Cardiac muscle cell (in vitro differentiated cells and primary cell): ENCODE data around the gene ACOXL. TPM values are rescaled to one million over a fixed set of nuclear protein-coding genes. Genes with fewer than 3 reads are reported as not detected.

Experiments used
- DNase-seq, 2 donors: peaks; one replicate each; pipeline versions ENCODE4 v3.0.0 to v3.0.0-alpha.2; 2010 to 2017; ENCODE audit warnings: low read depth in 1 of 2, low spot score in 1 of 2
- H3K27ac ChIP-seq: fragments of 200-600 bp; sonication (generic); 2 replicates; pipeline ENCODE4 v1.5.1; 2016
- H3K27me3 ChIP-seq: fragments of 200-600 bp; sonication (generic); 2 replicates; pipeline ENCODE4 v1.6.0; 2016; ENCODE audit warnings: control low read depth
- H3K36me3 ChIP-seq: fragments of 200-600 bp; sonication (generic); 2 replicates; pipeline ENCODE4 v1.5.1; 2016; ENCODE audit warnings: control low read depth
- H3K4me1 ChIP-seq: fragments of 200-600 bp; sonication (generic); 2 replicates; pipeline ENCODE4 v1.8.1; 2017; ENCODE audit warnings: low read depth, mild to moderate bottlenecking, mixed run types
- H3K4me3 ChIP-seq: fragments of 200-600 bp; sonication (generic); 2 replicates; pipeline ENCODE4 v1.5.1; 2016; ENCODE audit warnings: mild to moderate bottlenecking
- H3K9me3 ChIP-seq: fragments of 200-600 bp; sonication (generic); 2 replicates; pipeline ENCODE4 v1.5.1; 2017; ENCODE audit warnings: low read depth, mild to moderate bottlenecking, control low read depth
- polyA plus RNA-seq: library from polyadenylated mRNA; unstranded; fragments of >200 nt; fragmentation: Nextera tagmentation; extraction: Ambion mirVana; gene quantifications from 2 replicates; pipeline ENCODE4 v1.2.1, GENCODE V29; 2016
- total RNA-seq: library from RNA; depleted of rRNA; stranded (reverse); fragments of >200 nt; gene quantifications from 2 replicates; pipeline ENCODE4 v1.2.3, GENCODE V29; 2016
- TF ChIP-seq, protein P1 (sequence below): IDR thresholded peaks from 2 replicates; pipeline ENCODE4 v1.5.1; 2012; ENCODE audit warnings: low read depth, mild to moderate bottlenecking, low read length

The ACOXL gene
- total and polyA plus RNA-seq, 2 experiments from 2014 or later: 0.89 to 2.4 TPM

DNA sequence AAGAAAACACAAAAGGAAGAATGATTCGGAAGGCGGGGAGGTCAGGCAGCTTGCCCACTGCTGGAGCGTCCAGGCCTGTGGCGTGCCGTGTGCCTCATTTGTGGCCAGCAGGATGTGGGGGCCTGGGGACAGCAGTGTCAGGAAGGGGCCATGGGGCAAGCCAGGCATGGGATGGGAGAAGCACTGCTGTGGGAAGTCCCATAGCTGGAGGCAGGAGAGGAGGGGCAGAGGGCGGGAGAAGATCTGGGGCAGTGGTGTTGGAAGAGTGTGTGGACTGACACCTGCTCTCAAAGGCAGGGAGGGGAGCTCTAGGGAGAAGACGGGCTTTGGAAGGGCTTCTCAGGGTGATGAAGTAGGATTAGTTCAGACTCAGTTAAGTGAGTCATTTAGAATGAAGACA lies 133.7 kb downstream of the ACOXL start:
- H3K27ac ChIP-seq: no peak overlapping the region
- DNase-seq: no peak
- no peaks in the 10 kb centered on the region for H3K4me1 ChIP-seq
- no peaks in the 10 kb centered on the region for H3K9me3 ChIP-seq
- no peaks in the 10 kb centered on the region for H3K27me3 ChIP-seq
- H3K4me3 ChIP-seq: no peak overlapping the region
- no peaks in the 10 kb centered on the region for H3K36me3 ChIP-seq
- TF ChIP-seq, protein P1, sequence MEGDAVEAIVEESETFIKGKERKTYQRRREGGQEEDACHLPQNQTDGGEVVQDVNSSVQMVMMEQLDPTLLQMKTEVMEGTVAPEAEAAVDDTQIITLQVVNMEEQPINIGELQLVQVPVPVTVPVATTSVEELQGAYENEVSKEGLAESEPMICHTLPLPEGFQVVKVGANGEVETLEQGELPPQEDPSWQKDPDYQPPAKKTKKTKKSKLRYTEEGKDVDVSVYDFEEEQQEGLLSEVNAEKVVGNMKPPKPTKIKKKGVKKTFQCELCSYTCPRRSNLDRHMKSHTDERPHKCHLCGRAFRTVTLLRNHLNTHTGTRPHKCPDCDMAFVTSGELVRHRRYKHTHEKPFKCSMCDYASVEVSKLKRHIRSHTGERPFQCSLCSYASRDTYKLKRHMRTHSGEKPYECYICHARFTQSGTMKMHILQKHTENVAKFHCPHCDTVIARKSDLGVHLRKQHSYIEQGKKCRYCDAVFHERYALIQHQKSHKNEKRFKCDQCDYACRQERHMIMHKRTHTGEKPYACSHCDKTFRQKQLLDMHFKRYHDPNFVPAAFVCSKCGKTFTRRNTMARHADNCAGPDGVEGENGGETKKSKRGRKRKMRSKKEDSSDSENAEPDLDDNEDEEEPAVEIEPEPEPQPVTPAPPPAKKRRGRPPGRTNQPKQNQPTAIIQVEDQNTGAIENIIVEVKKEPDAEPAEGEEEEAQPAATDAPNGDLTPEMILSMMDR: no peak

DNA sequence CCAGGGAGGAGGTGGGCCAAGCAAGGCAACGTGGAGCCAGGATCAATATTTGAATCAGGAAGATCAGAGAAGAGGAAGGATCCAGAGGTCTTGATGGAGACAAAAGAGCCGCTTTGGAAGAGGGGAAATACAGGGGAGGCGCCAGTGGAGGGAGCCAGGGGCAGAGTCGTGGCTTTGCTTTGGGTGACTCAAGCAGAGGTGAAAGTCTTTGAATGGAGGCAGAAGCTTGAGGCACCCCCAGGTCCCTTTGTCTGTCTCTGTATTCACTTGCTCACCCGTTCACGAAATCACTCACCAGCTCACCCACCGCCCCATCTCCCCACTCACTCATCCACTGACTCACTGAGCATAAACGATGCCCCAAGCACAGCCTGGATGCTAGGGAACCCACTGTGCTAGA lies 134.1 kb downstream of the ACOXL start:
- no peaks in the 10 kb centered on the region for H3K9me3 ChIP-seq
- no peak overlapping the region for H3K4me3 ChIP-seq
- H3K27ac ChIP-seq: no peak overlapping the region
- H3K4me1 ChIP-seq: no peaks in the 10 kb centered on the region
- no peaks in the 10 kb centered on the region for H3K36me3 ChIP-seq
- DNase-seq: no peak
- H3K27me3 ChIP-seq: no peaks in the 10 kb centered on the region
- TF ChIP-seq, protein P1: no peak

DNA sequence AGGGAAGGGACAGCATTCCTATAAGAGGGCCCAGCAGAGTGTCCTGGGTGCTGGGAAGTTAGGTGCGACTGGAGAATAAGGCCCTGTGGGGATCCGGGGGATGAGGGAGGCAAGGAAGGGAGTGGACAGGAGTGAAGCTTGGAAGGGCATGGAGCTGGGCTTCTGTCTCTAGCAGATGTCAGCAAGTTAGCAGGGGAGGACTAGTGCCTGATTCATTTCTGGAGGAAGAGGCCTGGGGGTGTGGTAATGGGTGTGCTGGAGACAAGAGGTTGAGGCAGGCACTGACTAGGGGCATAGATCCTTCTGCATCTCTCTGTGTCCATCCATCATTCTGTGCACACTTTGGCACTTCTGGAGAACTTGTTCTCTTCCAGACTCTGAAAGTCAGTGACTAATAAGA lies 134.7 kb downstream of the ACOXL start:
- Histone ChIP-seq H3K4me3 (no peak overlapping the region), H3K4me1 (no peaks in the 10 kb centered on the region), H3K27ac (no peak overlapping the region), H3K27me3 (no peaks in the 10 kb centered on the region), H3K36me3 (no peaks in the 10 kb centered on the region), H3K9me3 (no peaks in the 10 kb centered on the region)
- TF ChIP-seq, protein P1: no peak
- DNase-seq: no peak

DNA sequence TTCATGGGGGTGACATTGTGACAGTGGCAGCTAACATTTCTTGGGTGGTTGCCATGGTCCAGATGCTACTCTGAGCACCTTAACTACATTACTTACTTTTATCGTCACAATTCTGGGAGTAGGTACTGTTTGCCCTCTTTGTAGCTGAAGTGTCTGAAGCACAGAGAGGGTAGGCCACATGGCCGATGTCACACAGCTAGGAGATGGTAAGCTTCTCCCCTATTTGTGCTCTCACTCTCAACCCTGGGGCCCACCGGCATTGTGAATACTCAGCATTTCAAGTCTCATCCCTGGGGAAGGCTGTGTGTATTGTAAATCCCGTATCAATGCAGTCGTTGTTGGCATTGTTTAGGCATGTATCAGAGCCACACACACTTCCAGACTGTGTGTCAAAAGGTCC lies 136.6 kb downstream of the ACOXL start:
- H3K27ac ChIP-seq: no peak overlapping the region
- no peaks in the 10 kb centered on the region for H3K9me3 ChIP-seq
- H3K36me3 ChIP-seq: no peaks in the 10 kb centered on the region
- H3K4me1 ChIP-seq: no peaks in the 10 kb centered on the region
- no peak for DNase-seq
- TF ChIP-seq, protein P1: no peak
- no peak overlapping the region for H3K4me3 ChIP-seq
- no peaks in the 10 kb centered on the region for H3K27me3 ChIP-seq

DNA sequence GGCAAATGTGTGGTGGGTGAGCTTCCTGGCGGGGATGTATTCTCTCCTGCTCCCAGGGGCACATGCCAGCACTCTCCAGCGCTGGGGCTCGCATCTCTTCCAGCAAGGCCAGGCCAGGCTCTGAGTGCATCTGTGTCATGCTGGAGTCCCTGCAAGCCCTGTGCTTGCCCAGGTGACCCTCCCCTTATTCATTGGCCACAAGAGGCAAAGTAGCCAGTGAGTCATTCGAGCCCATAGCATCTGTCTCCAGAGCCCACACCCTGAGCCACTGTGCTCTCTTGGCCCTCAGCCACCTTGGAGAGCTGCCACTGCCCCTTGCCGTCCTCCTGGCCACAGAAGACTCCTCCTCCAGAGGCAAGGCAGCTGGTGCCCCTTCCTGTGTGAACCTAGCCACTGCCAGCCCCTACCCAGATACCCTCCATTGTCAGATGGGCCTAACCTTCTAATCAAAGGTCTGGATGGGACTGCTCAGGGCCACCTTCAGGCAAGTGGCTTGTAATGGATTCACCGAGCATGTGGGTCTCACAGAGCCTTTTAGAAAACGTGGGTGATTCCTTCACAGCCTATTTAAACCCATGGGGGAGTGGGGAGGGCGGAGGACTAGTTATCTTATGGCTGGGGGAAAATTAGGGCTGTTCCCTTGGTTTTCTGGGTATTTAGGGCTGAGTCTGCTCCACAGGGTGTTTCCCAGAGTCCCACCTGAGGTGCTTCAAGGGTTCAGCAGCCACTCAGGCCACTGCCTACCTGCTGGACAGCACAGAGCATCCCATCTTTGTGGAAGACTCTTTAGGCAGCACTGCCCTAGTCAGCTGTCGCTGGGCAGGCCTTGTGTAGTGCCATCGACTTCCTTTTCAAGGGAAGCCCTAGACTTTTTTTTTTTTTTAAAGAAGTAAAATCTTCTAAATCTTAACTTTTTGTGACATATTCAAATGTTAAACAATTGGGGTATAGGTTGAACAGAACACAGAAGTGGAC lies 137.4 kb downstream of the ACOXL start:
- Histone ChIP-seq H3K9me3 (no peaks in the 10 kb centered on the region), H3K4me1 (peaks cover 3% of the 10 kb centered on the region), H3K27ac (no peak overlapping the region), H3K36me3 (no peaks in the 10 kb centered on the region), H3K27me3 (no peaks in the 10 kb centered on the region), H3K4me3 (no peak overlapping the region)
- peak; percentile 22 to 32 for DNase-seq
- TF ChIP-seq, protein P1: no peak
